HG03378 (cell line): ENCODE results near the gene MEA1.
A peak's percentile ranks its signal among the peaks of the same experiment; 100 is the strongest.
"Not testable (repeated sequence)": the region's sequence is repeated elsewhere in the genome, so short reads cannot be mapped to it uniquely, and the experiment has no call there.

ENCODE experiments used
- ATAC-seq: cut with Tn5 transposase; IDR thresholded peaks from one replicate; pipeline ENCODE4 v1.9.1; 2021; ENCODE audit warnings: mild to moderate bottlenecking, moderate library complexity; ENCODE audit not compliant: unreplicated experiment

MEA1 gene

DNA sequence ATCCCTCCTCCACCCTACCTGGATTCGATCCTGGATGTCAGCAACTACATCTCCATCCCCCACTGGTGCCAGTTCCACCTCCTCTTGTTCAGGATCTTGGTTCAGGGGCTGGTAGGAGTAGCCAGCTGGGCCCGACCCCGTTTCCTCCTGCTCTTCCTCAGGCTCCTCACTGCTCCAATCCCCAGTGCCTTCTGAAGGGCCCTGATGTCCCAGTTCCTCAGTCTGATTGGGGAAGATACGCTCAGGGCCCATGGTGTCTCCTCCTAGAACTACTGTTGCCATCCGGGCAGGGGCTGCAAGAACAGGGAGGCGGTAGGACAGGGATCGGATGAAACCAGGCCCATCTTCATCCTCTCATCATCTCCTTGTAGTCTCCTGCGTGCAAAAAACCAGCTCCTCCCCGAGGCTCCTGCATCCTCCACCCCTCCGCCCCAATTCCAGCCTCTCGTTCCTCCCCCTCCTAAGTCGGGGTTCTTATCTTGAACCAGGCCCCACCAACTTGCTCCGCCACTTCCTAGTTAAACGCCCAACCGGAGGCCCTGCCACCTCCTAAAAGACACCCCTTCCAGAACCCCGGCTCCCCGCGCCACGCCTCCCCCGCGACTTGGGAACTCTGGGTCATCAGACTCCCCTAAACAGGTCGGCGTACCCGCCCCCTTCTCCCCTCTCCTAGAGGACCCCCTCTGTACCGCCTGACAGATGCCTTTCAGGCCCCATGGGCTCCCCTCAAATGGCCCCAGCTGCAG is 476 bp downstream of the MEA1 start:
- peak; percentile 1 for ATAC-seq

DNA sequence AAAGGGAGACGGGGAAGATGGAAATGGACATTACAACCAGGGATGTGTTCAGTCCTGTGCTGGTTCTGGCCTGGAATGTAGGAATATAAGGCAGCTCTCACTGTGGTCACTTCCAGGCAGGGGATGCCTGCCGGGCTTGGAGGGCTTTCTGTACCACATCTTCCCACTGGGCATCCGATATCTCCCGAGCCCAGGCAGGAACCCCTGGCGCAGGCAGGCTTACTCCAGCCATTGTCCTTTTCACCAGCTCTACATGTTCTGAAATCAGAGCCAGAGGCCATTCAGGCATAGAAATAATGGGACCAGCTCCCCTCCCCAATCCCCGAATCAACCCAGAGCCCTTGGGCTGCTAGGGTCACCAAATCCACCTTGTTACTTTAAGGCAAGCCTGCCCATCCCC is 1.4 kb downstream of the MEA1 start:
- ATAC-seq, result no peak

DNA sequence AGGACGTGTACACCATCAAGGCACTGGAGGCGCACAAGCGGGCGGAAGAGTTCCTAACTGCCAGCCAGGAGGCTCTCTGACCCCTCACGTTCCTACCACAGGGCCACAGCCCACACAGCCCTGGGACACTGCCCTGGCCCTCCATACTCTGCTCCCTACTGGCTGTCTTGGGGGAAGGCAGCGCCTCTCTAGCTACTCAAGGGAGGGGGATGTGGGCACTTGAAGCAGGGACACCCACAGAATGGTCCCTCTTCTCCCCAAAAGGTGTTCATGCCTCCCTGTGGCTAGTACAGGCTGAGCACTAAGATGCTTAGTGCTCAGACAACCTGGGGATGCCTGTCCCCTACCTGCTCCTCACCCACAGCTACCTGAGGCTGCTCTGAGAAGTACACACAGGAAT is 2.5 kb downstream of the MEA1 start:
- ATAC-seq, result no peak

DNA sequence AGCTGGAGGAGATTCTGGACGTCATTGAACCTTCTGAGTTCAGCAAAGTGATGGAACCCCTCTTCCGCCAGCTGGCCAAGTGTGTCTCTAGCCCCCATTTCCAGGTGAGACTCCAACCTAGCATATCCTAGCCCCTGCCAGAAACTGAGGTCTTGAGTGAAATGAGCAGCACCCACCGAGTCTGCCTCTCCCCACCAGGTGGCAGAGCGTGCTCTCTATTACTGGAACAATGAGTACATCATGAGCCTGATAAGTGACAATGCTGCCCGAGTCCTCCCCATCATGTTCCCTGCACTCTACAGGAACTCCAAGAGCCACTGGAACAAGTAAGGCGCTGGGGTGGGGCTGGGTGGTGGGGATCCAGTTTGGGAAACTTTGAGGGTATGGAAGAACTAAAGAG is 4.6 kb downstream of the MEA1 start:
- no peak for ATAC-seq

DNA sequence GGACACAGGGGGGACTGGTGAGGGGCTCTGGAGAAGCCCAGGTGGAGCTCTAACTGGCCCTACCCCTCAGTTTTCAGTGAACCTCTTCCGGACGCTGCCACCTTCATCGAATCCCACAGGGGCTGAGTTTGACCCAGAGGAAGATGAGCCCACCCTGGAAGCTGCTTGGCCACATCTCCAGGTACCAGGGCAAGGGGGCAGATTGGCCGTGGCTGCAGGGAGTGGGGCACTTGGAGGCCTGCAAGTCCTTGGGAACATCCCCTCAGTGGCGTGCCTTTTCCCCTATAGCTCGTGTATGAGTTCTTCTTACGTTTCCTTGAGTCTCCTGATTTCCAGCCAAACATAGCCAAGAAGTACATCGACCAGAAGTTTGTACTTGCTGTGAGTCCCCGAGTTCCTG is 6.6 kb downstream of the MEA1 start:
- no peak for ATAC-seq

DNA sequence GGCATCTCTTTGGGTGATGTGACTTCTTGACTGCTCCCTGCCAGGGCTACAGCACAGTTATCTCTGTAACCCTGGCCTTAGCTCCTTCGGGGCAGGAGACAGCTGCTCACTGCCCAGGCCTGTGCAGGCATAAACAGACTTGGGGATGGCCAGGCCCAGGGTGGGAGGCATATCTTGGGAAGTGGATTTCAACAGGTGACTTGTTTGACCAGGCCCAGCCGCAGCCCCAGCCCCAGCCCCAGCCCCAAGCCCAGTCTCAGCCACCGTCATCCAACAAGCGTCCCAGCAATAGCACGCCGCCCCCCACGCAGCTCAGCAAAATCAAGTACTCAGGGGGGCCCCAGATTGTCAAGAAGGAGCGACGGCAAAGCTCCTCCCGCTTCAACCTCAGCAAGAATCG is 7.5 kb downstream of the MEA1 start:
- no peak for ATAC-seq

DNA sequence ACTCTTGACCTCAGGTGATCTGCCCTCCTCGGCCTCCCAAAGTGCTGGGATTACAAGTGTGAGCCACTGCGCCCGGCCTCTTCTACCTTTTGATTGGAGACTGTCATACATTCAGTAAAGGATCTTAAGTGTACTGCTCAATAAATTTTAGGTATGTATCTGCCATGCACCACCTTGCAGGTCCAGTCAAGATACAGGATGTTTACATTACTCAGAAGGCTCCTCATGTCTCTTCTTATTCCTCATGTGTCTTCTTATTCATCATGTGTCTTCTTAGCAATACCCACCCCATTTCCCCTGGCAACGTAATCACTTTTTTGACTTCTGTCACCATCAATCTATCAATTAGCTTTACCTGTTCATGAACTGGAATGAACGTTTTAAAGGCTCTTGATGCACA is 7.9 kb downstream of the MEA1 start:
- no peak for ATAC-seq

DNA sequence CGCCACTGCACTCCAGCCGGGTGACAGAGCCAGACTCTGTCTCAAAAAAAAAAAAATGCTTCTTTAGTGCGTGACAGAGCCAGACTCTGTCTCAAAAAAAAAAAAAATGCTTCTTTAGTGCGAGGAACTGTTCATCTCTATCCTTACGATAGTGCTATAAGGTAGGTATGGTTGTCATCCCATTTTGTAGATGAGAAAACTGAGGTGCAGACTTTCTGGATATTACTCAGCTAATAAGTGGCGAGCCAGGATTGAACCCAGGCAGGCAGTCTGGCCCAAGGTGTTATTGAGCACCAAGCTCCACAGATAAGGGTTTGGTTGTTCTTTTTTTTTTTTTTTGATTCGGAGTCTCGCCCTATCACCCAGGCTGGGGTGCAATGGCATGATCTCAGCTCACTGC is 11.9 kb downstream of the MEA1 start:
- no peak for ATAC-seq

DNA sequence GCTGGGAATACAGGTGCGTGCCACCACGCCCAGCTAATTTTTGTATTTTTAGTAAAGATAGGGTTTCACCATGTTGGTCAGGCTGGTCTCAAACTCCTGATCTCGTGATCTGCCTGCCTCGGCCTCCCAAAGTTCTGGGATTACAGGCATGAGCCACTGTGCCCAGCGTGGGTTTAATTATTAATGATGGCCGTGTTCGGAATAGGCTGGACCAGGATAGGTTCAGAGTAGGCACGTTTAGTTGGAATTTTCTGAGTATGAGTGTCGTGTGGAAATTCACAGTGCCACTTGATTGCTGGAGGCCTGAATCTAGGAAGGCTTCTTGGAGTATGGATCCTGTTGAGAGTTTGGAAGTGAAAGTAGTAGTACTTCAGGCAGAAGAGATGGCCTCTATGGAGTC is 15.5 kb downstream of the MEA1 start:
- not testable (repeated sequence) for ATAC-seq

DNA sequence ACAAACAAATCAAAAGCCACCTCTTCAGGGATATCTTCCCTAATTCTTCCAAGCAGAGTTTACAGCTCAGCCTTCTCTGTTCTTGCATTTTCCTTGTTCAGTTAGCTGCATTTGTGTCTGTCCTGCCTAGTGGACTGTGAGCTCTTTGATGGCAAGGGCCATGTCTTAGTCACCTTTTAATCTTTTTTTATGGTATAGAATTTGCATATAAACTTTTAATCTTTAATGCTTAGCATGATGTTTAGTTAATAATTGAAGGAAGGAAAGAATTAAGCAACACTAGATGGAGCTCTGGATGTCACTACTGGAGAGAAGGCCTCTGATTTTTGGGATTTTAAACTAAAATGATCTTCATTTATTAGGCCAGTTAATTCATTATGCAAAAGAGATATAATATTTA is 17.2 kb downstream of the MEA1 start:
- ATAC-seq, result no peak

DNA sequence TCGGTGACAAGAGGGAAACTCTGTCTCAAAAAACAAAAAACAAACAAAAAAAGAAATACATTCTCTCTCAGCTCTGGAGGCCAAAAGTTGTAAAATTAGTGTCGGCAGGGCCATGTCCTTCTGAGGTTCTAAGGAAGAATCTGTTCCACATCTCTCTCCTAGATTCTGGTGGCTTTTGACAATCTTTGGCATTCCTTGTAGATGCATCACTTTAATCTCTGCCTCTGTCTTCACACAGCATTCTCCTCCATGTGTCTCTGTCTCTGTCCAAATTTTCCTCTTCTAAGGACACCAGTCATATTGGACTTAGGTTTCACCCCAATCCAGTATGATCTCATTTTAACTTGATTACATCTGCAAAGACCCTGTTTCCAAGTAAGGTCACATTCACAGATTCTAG is 20.3 kb downstream of the MEA1 start:
- no peak for ATAC-seq

DNA sequence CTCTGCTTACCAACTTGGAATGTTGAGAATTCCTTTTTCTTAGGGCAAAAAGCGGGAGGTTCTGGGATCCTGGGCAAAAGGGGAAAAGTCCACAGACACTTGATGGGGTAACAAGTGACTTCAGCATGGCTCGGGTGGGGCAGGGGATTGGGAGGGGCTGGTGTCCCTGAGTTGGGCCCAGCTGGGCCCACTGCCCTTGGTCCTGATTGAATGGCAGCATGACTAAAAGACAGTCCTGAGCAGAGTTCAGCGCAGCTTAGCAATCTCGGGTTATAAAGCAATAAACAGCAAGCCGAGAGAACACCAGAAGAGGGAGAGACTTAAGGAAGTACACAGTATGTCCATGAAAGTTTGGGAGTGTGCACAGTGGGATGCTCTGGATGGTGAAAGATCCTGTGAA is 23.8 kb downstream of the MEA1 start:
- ATAC-seq, result no peak

DNA sequence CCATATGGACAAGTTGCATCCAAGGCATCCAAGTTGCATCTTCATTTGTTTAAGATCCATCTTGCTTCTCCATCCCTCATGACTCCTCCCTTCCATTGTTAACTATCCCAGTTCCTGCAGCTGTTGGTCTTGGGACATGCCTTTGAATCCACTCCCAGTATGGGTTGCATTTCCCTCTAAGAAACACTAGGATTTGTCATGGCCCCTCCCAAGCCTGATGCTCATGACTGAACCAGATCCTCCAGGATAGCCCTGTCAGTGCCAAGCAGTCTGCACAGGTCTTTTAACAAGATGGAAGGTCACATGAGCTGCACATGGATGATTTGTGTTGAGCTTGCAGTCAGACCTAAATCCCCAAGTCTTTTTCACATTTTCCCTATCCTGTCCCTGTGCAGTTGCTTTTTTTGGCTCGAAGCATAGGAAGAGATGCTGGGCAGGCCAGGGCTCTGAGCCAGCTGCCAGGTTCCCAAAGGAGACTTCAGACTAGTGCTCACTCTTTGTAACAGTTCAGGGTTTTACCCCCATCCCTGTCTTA is 25.2 kb downstream of the MEA1 start:
- no peak for ATAC-seq

DNA sequence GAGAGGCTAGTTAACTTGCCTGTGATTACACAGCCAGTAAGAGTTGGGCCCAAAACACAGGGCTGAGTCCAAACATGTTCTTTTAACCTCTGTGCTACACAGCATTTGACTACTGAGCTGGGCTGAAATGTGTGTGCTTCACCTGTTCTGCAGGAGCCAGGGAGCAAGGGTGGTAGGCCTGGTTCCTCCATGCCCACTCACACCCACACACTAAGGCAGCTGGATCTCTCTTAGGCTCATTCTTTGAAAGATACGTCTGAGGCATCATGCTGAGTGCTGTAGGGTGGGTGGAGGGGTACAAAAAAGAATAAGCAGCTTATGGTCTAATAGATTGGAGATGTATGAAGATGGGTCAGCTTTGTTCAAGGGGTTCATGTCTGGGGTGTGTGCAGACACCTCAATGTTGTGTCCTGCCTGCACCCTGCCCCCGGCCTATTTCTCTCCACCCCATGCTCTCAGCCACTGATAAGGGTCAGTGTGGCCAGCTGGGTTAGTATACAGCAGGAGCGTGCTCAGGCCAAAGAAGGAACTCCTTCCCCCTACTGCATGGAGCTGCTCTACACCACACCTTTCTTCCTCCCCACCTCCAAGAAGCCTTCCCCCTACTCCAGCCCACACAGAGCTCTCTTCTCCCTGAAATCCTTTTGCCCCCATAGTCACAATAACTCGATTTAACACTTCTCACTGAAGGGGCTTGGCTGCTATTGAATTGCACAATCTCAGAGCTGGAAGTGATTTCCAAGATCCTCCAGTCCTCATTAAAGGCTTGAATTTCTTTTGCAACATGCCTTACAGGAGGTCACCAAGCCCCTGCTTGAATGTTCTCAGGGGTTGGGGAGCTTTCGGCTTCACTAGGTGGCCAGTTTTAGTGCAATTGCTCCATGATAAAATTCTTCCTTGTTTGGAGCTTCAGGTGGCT is 26.0 kb downstream of the MEA1 start:
- ATAC-seq, result no peak

DNA sequence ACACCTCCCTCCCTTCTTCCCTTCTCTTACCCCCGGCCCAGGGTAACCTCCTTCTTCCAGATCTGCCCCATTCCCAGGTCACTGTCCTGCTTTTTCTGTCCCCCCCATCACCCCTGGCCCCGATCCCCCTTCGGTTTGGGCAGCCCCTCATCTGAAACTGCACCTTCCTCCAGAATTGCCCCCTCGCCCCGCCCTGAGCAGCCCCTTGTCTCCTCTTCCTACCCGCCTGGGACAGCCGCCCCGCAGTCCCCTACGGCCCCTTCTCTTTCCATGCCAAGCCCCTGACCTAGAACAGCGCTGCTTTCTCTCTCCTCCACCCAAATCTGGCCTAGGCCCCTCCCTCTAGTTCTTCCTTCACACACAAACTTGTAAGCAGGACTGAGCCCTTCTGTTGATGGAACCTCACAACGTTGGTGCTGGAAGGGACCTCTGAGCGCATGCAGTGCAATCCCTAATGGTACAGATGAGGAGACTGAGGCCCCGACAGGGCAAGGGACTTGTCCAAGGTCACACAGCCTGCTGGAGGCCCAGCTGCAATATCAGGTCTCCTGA is 28.7 kb downstream of the MEA1 start:
- ATAC-seq, result no peak

DNA sequence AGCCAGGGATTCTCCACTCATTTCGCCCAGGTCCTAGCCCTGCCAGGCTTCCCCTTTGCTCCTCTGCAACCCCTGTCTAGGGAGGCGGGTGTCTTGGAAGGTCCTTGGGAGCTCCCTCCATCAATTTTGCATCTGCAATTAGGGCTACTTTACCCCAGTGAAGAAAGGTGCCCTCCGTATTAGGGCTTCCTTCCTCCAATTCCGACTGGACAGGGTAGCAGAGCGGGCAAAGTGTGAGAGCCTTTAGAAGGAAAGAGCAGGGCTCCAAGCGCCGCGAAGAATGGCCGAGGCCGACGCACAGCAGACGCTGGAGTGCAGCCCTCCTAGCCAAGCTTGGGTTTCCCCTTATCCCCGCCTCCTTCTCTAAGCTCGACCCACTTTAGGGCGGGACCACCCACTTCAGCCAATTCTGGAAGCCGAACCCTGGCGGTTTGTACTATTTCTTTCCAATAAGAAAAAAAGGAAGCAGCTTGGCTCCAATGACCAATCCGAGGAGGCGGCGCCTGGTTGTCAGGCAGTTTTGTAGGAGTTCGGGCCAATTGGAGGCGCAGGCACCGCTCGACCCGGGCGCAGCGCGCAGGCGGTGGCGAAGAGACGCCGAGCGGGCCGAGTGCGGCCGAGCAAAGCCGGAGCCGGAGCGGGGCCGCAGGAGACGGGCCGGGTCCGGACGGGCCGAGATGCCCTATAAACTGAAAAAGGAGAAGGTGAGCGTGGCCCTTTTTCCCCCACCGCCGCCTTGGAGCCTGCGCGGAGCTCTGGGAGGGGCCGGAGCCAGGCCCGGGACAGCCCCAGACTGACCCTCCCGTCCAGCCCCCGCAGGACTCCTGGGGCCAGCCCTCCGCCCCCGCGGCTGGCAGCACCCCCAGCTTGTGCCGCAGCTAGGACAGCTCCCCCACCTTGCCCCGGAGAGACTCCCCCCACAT is 29.5 kb downstream of the MEA1 start, which contains the start of gene PPP2R5D:
Gene PPP2R5D, plus strand, starts transcription at position 570 of the 923 bp plus-strand sequence. Its CDS starts 108 bp downstream, at position 678.
- peak; percentile 85 for ATAC-seq

DNA sequence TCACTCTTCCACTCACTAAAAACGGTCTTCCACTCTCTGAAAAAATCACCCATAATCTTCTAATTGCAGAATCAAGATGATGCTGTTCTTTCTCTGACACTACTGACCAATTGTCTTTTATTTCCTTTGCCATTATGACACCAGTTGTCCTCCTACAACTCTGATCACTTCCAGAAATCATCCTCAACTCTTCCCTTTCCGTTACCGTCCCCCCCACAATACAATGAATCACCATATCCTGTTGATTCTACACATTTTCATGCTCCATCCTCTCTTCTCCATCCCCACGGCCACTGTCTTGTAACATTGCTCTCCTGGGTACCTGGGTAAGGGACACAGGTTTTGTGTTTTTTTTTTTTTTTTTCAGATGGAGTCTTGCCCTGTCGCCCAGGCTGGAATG is 31.9 kb downstream of the MEA1 start:
- no peak for ATAC-seq

DNA sequence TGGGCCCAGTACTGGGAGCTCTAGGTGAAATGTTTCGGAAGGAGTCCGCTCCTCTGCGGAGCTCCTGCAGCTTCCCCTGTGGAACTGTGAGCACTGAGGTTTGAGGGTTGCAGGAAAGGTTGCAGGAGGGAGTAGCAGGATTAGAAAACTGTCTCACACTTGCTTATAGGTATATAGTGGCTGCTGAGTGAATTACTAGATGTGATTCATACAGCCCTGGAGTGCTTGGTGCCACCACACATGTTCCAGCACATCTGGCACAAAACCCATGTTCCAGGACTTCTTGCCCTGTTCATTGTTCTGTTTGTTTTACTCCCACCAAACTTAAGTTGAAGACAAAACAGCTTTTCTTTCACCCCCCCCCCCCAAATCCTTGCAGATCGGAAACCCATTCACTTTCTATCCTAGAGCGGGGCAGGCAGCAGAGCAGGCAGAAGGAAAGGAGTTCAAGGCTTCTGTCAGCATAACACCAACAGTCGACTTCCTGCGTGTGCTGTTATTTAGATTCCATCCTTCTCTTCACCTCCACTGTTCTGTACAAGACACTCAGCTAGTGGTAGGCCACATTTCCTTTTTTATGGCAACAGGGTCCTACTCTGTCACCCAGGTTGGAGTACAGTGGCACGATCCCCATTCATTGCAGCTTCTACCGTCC is 34.1 kb downstream of the MEA1 start:
- peak; percentile 5 for ATAC-seq

DNA sequence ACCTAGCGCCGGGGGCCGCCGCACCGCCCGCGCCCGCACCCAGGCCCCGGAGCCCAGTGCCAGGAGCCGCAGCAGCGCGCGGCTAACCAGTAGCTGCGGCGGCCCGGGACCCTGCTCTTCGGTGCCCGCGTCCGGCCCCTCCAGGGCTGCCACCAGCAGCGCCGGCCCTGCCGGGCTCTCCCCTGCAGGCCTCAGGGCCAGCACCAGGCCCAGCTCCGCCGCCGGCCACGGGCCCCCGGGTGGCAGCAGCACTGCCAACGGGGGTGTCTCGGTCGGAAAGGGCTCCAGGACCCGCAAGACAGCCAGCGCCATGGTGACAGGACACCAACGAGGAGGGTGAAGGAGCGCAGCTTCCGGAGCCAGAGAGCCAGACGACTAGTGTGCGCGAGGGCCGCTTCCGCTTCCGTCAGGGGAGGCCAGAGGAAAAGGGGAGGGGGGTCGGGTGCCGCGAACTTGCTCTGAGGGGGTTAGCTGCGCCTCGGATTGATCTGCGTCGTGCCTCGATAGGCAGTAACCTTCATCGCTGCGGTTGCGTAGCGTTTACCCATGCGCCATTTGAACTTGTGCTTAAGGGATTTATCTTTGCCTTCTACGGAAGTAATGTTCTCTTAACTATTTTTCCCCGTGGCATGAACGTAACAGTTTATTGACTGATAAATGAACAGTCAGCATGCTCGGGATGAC is 34.8 kb downstream of the MEA1 start, which contains the start of gene PEX6:
Gene PEX6, minus strand, starts transcription at position 343 of the 684 bp plus-strand sequence. Its CDS starts 31 bp downstream, at position 312.
- peak; percentile 61 for ATAC-seq
